Neuronal stem cell (in vitro differentiated cells): ENCODE results near the gene CHST13.

Source experiments
- DNase-seq: peaks from one replicate; pipeline ENCODE4 v3.0.0-alpha.2; 2013; ENCODE audit warnings: low spot score
- H2AFZ ChIP-seq: one replicate; pipeline ENCODE4 v1.6.1; 2013; ENCODE audit warnings: mild to moderate bottlenecking, low read length, inconsistent platforms
- H2AK5ac ChIP-seq: 2 replicates; pipeline ENCODE4 v1.6.1; 2013; ENCODE audit warnings: low read depth, mild to moderate bottlenecking, inconsistent platforms, low read length, moderate library complexity, mixed read lengths
- H2BK120ac ChIP-seq: 2 replicates; pipeline ENCODE4 v1.6.1; 2013; ENCODE audit warnings: low read depth, mild to moderate bottlenecking, inconsistent platforms, low read length, moderate library complexity, mixed read lengths
- H2BK12ac ChIP-seq: one replicate; pipeline ENCODE4 v1.6.1; 2013; ENCODE audit warnings: low read length, inconsistent platforms
- H2BK15ac ChIP-seq: 2 replicates; pipeline ENCODE4 v1.6.1; 2013; ENCODE audit warnings: mild to moderate bottlenecking, low read length, inconsistent platforms, mixed read lengths
- H2BK5ac ChIP-seq: one replicate; pipeline ENCODE4 v1.6.1; 2013; ENCODE audit warnings: inconsistent platforms, mild to moderate bottlenecking, low read length, moderate library complexity
- H3K14ac ChIP-seq: one replicate; pipeline ENCODE4 v1.6.1; 2013; ENCODE audit warnings: low read length, inconsistent platforms
- H3K18ac ChIP-seq: 2 replicates; pipeline ENCODE4 v1.6.1; 2013; ENCODE audit warnings: low read length, inconsistent platforms
- H3K23ac ChIP-seq: 2 replicates; pipeline ENCODE4 v1.6.1; 2013; ENCODE audit warnings: low read depth, mild to moderate bottlenecking, mixed read lengths, low read length, inconsistent platforms; ENCODE audit not compliant: poor library complexity
- H3K27ac ChIP-seq: replicated peaks from 3 replicates; pipeline ENCODE4 v1.5.1; 2013; ENCODE audit warnings: low read length, inconsistent platforms
- H3K27me3 ChIP-seq, 3 experiments: 2 replicates each; pipeline ENCODE4 v1.6.1; 2013; ENCODE audit warnings: low read length in 3 of 3, mild to moderate bottlenecking in 2 of 3, inconsistent platforms in 1 of 3, low read depth in 1 of 3, mixed read lengths in 1 of 3, moderate library complexity in 1 of 3; ENCODE audit not compliant: control insufficient read depth in 3 of 3, insufficient read depth in 3 of 3
- H3K36me3 ChIP-seq, 2 donors: replicated peaks in 1 of 2; 2 replicates each; pipeline ENCODE4 v1.6.1; 2013; ENCODE audit warnings: low read length in 2 of 2; ENCODE audit not compliant: control insufficient read depth in 2 of 2, insufficient read depth in 2 of 2
- H3K4ac ChIP-seq: 2 replicates; pipeline ENCODE4 v1.6.1; 2013; ENCODE audit warnings: inconsistent platforms, mild to moderate bottlenecking, low read length, moderate library complexity
- H3K4me1 ChIP-seq, 2 donors: 1 replicate in 1 of 2; 2 replicates in 1 of 2; pipeline ENCODE4 v1.6.1; 2013; ENCODE audit warnings: low read length in 2 of 2, low read depth in 1 of 2; ENCODE audit not compliant: control insufficient read depth in 2 of 2, insufficient read depth in 1 of 2
- H3K4me2 ChIP-seq: one replicate; pipeline ENCODE4 v1.6.1; 2013; ENCODE audit warnings: mild to moderate bottlenecking, low read length, inconsistent platforms; ENCODE audit not compliant: insufficient read depth, poor library complexity, severe bottlenecking
- H3K4me3 ChIP-seq, 2 donors: 2 replicates each; pipeline ENCODE4 v1.5.1; 2013; ENCODE audit warnings: low read length in 2 of 2, mild to moderate bottlenecking in 2 of 2, inconsistent platforms in 1 of 2, moderate library complexity in 1 of 2
- H3K79me1 ChIP-seq: one replicate; pipeline ENCODE4 v1.6.1; 2013; ENCODE audit warnings: low read depth, mild to moderate bottlenecking, inconsistent platforms, low read length, moderate library complexity
- H3K9ac ChIP-seq: one replicate; pipeline ENCODE4 v1.6.1; 2013; ENCODE audit warnings: mild to moderate bottlenecking, low read depth, low read length, inconsistent platforms; ENCODE audit not compliant: poor library complexity
- H3K9me3 ChIP-seq, 2 donors: replicated peaks in 1 of 2; 2 replicates each; pipeline versions ENCODE3 to v1.6.1; 2013; ENCODE audit warnings: low read length in 2 of 2, mild to moderate bottlenecking in 2 of 2, inconsistent platforms in 1 of 2, low read depth in 1 of 2, mixed read lengths in 1 of 2, moderate library complexity in 1 of 2; ENCODE audit not compliant: control insufficient read depth in 2 of 2, insufficient read depth in 1 of 2
- H4K8ac ChIP-seq: one replicate; pipeline ENCODE4 v1.6.1; 2013; ENCODE audit warnings: low read depth, mild to moderate bottlenecking, inconsistent platforms, low read length, moderate library complexity
- H4K91ac ChIP-seq: one replicate; pipeline ENCODE4 v1.6.1; 2013; ENCODE audit warnings: low read length, low read depth, mild to moderate bottlenecking, inconsistent platforms; ENCODE audit not compliant: poor library complexity
- WGBS, 2 donors: extraction: QIAGEN DNeasy Blood & Tissue Kit; methylation state at CpG; one replicate each; pipeline ENCODE4 v1.1.7; 2013; ENCODE audit warnings: missing lambda C conversion rate in 2 of 2, mixed read lengths in 1 of 2; ENCODE audit not compliant: insufficient read length in 2 of 2, insufficient replicate concordance in 1 of 2; ENCODE audit errors: extremely low coverage in 2 of 2; 5-methylcytosine and 5-hydroxymethylcytosine counted together

CHST13 gene

DNA sequence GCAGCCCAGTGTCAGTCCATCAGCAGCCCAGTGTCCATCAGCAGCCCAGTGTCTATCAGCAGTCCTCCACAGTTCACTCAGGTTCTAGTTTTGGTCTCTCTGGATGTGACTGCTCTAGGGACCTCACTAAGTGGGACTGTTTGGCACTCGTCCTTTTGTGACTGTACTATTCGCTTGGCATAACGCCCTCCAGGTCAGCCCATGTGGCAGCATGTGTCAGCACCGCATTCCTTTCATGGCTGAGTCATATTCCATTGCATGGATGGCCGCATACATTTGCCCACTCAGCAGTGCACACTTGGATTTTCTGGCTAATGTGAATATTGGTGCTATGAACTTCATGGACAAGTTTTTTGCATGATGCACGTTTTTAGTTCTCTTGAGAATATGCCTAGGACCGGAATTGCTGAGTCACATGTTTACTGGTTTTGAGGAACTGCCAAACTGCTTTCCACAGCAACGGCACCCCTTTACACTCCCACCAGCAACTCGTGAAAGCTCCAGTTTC is 16.4 kb downstream of the CHST13 start:
- Histone ChIP-seq H2BK15ac (no peak overlapping the region), H3K4me3 (no peak overlapping the region), H4K91ac (no peak overlapping the region), H3K79me1 (no peaks in the 10 kb centered on the region), H2BK12ac (no peak overlapping the region), H3K36me3 (no peaks in the 10 kb centered on the region), H3K14ac (no peak overlapping the region), H3K4ac (no peak overlapping the region), H3K23ac (no peak overlapping the region), H3K27ac (no peak overlapping the region), H3K18ac (no peak overlapping the region), H4K8ac (no peak overlapping the region), H2BK120ac (no peak overlapping the region), H3K27me3 (peaks cover 0 to 22% (median 0%) of the 10 kb centered on the region in 3 experiments), H3K4me1 (no peaks in the 10 kb centered on the region), H2BK5ac (no peak overlapping the region), H3K9ac (no peak overlapping the region), H3K9me3 (no peaks in the 10 kb centered on the region), H2AFZ (no peak overlapping the region), H3K4me2 (no peak overlapping the region), H2AK5ac (no peak overlapping the region)
- no CpG with 5 or more reads among the region's 9 CpGs for WGBS, 2 donors
- DNase-seq, result no peak

DNA sequence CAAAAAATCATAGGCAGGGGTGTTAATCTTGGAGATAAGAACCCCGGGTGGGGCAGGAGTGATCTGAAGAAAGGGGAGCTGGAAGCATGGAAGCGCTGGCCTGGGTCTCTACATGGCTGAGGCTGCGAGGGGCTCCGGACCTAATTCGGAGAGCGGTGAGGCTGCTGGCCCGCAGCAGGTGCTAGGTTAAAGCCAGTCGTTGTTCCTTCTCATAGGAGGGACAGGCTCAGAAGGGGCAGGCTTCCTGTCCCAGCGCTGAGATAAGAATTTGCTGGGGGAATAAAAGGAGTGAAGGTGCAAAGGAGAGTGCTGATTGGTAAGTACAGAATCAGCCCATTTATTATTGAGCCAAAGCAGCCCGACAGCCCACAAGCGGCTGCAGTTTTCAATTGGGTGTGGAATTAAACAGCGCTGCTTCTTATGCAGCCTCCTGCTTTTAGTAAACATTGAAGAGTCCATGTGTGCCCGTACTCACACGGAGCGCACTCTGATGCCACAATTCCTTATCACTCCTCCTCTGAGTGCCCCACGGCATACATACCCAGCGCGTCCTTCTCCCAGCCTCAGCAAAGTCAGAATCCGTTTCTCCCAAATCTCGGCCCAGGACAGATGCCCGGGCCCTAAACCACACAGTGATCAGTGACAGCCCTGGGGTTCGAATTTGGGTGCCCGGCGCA is 17.1 kb downstream of the CHST13 start:
- Histone ChIP-seq H3K9me3 (no peaks in the 10 kb centered on the region), H3K27me3 (peaks cover 0 to 24% (median 0%) of the 10 kb centered on the region in 3 experiments), H2BK12ac (no peak overlapping the region), H3K27ac (no peak overlapping the region), H3K14ac (no peak overlapping the region), H3K9ac (no peak overlapping the region), H3K23ac (no peak overlapping the region), H2BK120ac (no peak overlapping the region), H2AK5ac (no peak overlapping the region), H3K4me3 (no peak overlapping the region), H3K4me1 (no peaks in the 10 kb centered on the region), H2BK5ac (no peak overlapping the region), H2AFZ (no peak overlapping the region), H4K8ac (no peak overlapping the region), H4K91ac (no peak overlapping the region), H3K4ac (no peak overlapping the region), H3K79me1 (no peaks in the 10 kb centered on the region), H3K4me2 (no peak overlapping the region), H3K18ac (no peak overlapping the region), H3K36me3 (no peaks in the 10 kb centered on the region), H2BK15ac (no peak overlapping the region)
- no CpG with 5 or more reads among the region's 24 CpGs for WGBS, 2 donors
- DNase-seq, result no peak

DNA sequence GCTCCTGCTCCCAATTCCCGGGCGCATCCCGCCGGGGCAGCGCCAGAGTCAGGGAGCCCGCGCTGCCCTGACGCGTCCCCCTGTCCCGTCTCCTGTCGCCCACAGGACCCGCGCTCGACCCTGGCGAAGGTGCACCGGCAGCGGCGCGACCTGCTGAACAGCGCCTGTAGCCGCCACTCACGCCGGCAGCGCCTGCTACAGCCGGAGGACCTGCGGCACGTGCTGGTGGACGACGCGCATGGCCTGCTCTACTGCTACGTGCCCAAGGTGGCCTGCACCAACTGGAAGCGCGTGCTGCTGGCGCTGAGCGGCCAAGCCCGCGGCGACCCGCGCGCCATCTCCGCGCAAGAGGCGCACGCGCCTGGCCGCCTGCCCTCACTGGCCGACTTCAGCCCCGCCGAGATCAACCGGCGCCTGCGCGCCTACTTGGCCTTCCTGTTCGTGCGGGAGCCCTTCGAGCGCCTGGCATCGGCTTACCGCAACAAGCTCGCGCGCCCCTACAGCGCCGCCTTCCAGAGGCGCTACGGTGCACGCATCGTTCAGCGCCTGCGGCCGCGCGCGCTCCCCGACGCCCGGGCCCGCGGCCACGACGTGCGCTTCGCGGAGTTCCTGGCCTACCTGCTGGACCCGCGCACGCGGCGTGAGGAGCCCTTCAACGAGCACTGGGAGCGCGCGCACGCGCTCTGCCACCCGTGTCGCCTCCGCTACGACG is 17.8 kb downstream of the CHST13 start:
- WGBS, 2 donors, result no CpG with 5 or more reads among the region's 101 CpGs
- no peaks in the 10 kb centered on the region for H3K36me3 ChIP-seq
- no peak overlapping the region for H2BK120ac ChIP-seq
- H3K23ac ChIP-seq, result no peak overlapping the region
- H3K14ac ChIP-seq, result no peak overlapping the region
- H2AFZ ChIP-seq, result no peak overlapping the region
- H3K4ac ChIP-seq, result no peak overlapping the region
- peak overlapping the region; percentile 75 for H4K8ac ChIP-seq
- H2AK5ac ChIP-seq, result no peak overlapping the region
- H3K4me2 ChIP-seq, result no peak overlapping the region
- H3K4me1 ChIP-seq, result no peaks in the 10 kb centered on the region
- no peaks in the 10 kb centered on the region for H3K9me3 ChIP-seq
- no peak overlapping the region for H3K27ac ChIP-seq
- no peaks in the 10 kb centered on the region for H3K79me1 ChIP-seq
- peak overlapping the region in 1 of 2 donors; percentile 33 for H3K4me3 ChIP-seq
- DNase-seq, result no peak
- H3K27me3 ChIP-seq, result peaks cover 0 to 28% (median 2%) of the 10 kb centered on the region in 3 experiments
- no peak overlapping the region for H2BK5ac ChIP-seq
- H4K91ac ChIP-seq, result no peak overlapping the region
- no peak overlapping the region for H2BK12ac ChIP-seq
- H3K9ac ChIP-seq, result no peak overlapping the region
- no peak overlapping the region for H2BK15ac ChIP-seq
- H3K18ac ChIP-seq, result no peak overlapping the region
